Karpas-422 (cell line): ENCODE measurements around the gene CFAP73. TPM values are rescaled to one million over a fixed set of nuclear protein-coding genes. Genes with fewer than 3 reads are reported as not detected.
A peak's percentile ranks its signal among the peaks of the same experiment; 100 is the strongest.

ENCODE experiments used
- DNase-seq: peaks from one replicate; pipeline ENCODE4 v3.0.0-alpha.2; 2015
- H2AFZ ChIP-seq: fragments of 200-600 bp; sonication (generic); 2 replicates; pipeline ENCODE4 v1.6.1; 2014; ENCODE audit warnings: antibody characterized with exemption, low read length, mixed read lengths
- H3K27ac ChIP-seq: fragments of 200-600 bp; sonication (generic); 2 replicates; pipeline ENCODE4 v1.5.1; 2014; ENCODE audit warnings: mild to moderate bottlenecking, low read length, moderate library complexity
- H3K27me3 ChIP-seq: fragments of 200-600 bp; sonication (generic); 2 replicates; pipeline ENCODE4 v1.6.1; 2014; ENCODE audit warnings: low read length, mixed read lengths
- H3K36me3 ChIP-seq: fragments of 200-600 bp; sonication (generic); 2 replicates; pipeline ENCODE4 v1.6.1; 2014; ENCODE audit warnings: low read length, mixed read lengths; ENCODE audit not compliant: insufficient read depth
- H3K4me1 ChIP-seq: fragments of 200-600 bp; sonication (generic); 2 replicates; pipeline ENCODE4 v1.6.1; 2014; ENCODE audit warnings: mild to moderate bottlenecking, low read length, mixed read lengths
- H3K4me2 ChIP-seq: fragments of 200-600 bp; sonication (generic); 2 replicates; pipeline ENCODE4 v1.6.1; 2014; ENCODE audit warnings: low read length, low read depth, mild to moderate bottlenecking; ENCODE audit not compliant: poor library complexity, severe bottlenecking
- H3K4me3 ChIP-seq: fragments of 200-600 bp; sonication (generic); 2 replicates; pipeline ENCODE4 v1.5.1; 2014; ENCODE audit warnings: mild to moderate bottlenecking, antibody characterized with exemption, low read length, mixed read lengths
- H3K79me2 ChIP-seq: fragments of 200-600 bp; sonication (generic); 2 replicates; pipeline ENCODE4 v1.6.1; 2014; ENCODE audit warnings: mild to moderate bottlenecking, low read length, mixed read lengths
- H3K9ac ChIP-seq: fragments of 200-600 bp; sonication (generic); 2 replicates; pipeline ENCODE4 v1.6.0; 2014; ENCODE audit warnings: low read length
- H3K9me2 ChIP-seq: fragments of 200-600 bp; sonication (generic), shearing (Covaris generic); replicated peaks from 2 replicates; pipeline ENCODE4 v1.6.0; 2014; ENCODE audit warnings: mild to moderate bottlenecking, low read length, moderate library complexity; ENCODE audit not compliant: insufficient read depth
- H3K9me3 ChIP-seq: fragments of 300-700, 200-600 bp; sonication (generic); 2 replicates; pipeline ENCODE4 v1.6.1; 2014; ENCODE audit warnings: low read length, mixed read lengths
- H4K20me1 ChIP-seq: fragments of 200-600 bp; sonication (generic); 2 replicates; pipeline ENCODE4 v1.6.1; 2014; ENCODE audit warnings: mild to moderate bottlenecking, antibody characterized with exemption, low read length, low read depth; ENCODE audit not compliant: insufficient read depth
- total RNA-seq: library from RNA; depleted of rRNA; stranded (reverse); fragments of >200 nt; shearing (Covaris generic); gene quantifications from 2 replicates; pipeline ENCODE4 v1.2.3, GENCODE V29; 2014; ENCODE audit warnings: low replicate concordance

CFAP73 gene
- total RNA-seq, 1 experiment from 2014 or later: not detected

GRCh38 chr12:113159937-113160336, 10.4 kb downstream of the CFAP73 start:
- Histone ChIP-seq H3K4me1 (peaks cover 13% of the 10 kb centered on the region), H3K4me2 (no peak overlapping the region)

DNA sequence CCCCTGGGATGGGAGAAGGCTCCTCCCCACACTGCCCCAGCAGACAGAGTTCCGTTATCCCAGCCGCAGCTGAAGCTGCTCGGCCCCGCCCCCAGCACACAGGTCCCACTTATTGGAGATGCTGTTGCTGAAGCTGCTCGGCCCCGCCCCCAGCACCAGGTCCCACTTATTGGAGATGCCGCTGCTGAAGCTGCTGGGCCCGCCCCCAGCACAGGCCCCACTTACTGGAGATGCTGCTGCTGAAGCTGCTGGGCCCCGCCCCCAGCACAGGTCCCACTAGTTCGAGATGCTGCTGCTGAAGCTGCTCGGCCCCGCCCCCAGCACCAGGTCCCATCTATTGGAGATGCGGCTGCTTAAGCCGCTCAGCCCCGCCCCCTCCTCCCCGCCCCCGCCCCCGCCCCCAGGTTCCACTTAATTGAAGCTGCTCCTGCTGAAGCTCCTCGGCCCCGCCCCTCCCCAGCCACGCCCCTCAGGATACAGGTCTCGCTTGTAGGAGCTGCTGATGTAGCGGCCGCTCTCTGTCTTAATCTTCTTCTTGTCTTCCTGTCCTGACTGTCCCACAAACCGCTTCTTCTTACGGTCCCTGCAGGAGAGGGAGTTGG, 12.0 kb downstream of the CFAP73 start:
- Histone ChIP-seq H3K9me3 (no peaks in the 10 kb centered on the region), H3K4me3 (no peak overlapping the region), H3K9ac (no peak overlapping the region), H2AFZ (no peak overlapping the region), H3K27me3 (no peaks in the 10 kb centered on the region), H3K9me2 (no peaks in the 10 kb centered on the region), H3K36me3 (peaks cover 31% of the 10 kb centered on the region), H3K4me2 (peak overlapping the region; percentile 20), H3K27ac (no peak overlapping the region), H3K4me1 (peaks cover 13% of the 10 kb centered on the region), H3K79me2 (0 out of 2 replicates have a peak, but pooled peaks cover 6% of the 10 kb centered on the region), H4K20me1 (peaks cover 30% of the 10 kb centered on the region)
- DNase-seq: peak; percentile 99

More at GRCh38 chr12:113159937-113160336, 10.4 kb downstream of the CFAP73 start:
- Histone ChIP-seq H3K27me3 (no peaks in the 10 kb centered on the region), H3K9me2 (no peaks in the 10 kb centered on the region), H4K20me1 (peaks cover 30% of the 10 kb centered on the region), H3K79me2 (0 out of 2 replicates have a peak, but pooled peaks cover 6% of the 10 kb centered on the region), H3K27ac (no peak overlapping the region), H2AFZ (no peak overlapping the region), H3K9me3 (no peaks in the 10 kb centered on the region), H3K9ac (no peak overlapping the region), H3K4me3 (no peak overlapping the region), H3K36me3 (peaks cover 31% of the 10 kb centered on the region)
- DNase-seq: no peak

DNA sequence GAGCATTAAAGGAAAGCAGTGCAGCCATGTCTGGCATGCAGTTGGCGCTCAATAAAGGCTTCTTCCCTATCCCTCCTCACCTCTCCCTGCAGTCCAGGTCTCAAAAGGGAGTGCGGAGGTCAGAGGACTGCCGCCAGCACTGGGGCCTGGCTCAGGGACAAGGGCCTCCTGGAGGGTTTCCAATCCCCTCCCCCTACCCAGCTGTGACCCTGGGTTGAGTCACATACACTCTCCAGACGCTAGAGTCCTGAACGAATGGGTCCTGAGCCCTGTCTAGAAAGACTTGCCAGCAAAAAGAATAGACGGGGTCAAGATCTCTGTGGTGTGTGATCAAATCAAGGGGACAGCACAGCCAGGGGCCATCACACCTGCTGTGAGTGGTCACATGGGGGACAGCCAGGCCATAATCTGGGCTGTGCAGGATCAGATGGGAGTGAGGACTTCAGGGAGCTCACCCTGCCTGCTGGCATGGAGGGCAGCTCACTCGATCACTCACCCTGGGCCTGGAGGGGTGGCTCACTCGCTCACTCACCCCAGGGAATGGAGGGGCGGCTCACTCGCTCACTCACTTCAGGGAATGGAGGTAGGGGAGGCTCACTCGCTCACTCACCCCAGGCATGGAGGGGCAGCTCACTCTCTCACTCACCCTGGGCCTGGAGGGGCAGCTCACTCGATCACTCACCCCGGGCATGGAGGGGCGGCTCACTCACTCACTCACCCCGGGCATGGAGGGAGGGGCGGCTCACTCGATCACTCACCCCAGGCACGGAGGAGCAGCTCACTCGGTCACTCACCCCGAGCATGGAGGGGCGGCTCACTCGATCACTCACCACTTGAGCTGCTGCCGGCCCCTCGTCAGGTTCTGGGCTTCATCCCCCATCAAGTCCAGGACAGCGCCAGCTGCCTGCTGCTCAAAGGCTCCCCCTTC, 12.8 kb downstream of the CFAP73 start:
- Histone ChIP-seq H3K27me3 (no peaks in the 10 kb centered on the region), H3K9me2 (no peaks in the 10 kb centered on the region), H3K4me1 (peaks cover 13% of the 10 kb centered on the region), H3K4me3 (no peak overlapping the region), H3K27ac (no peak overlapping the region), H3K4me2 (peak overlapping the region; percentile 20), H3K9ac (no peak overlapping the region), H3K36me3 (peaks cover 31% of the 10 kb centered on the region), H2AFZ (no peak overlapping the region), H3K79me2 (0 out of 2 replicates have a peak, but pooled peaks cover 6% of the 10 kb centered on the region), H3K9me3 (no peaks in the 10 kb centered on the region), H4K20me1 (peaks cover 30% of the 10 kb centered on the region)
- DNase-seq: peak; percentile 72

DNA sequence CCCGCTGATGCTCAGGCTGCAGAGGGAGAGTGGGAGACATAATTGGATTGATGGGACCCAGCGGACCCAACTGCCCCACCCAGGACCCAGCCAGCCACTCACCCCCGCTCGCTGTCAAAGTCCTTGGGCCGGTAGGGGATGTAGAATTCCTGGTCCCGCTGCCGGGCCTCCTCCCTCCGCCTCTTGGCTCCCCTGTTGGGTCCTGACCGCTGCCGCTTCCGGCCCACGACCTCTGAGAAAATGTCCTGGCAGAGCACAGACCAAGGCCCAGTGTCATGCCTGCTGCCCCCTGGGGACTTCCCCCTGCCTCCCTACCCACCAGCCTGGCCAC, 13.5 kb downstream of the CFAP73 start:
- Histone ChIP-seq H3K27ac (no peak overlapping the region), H3K9ac (no peak overlapping the region), H3K4me2 (no peak overlapping the region), H3K4me1 (peaks cover 13% of the 10 kb centered on the region), H3K79me2 (0 out of 2 replicates have a peak, but pooled peaks cover 6% of the 10 kb centered on the region), H3K36me3 (peaks cover 28% of the 10 kb centered on the region), H3K9me2 (no peaks in the 10 kb centered on the region), H3K9me3 (no peaks in the 10 kb centered on the region), H3K27me3 (no peaks in the 10 kb centered on the region), H4K20me1 (peaks cover 28% of the 10 kb centered on the region), H2AFZ (no peak overlapping the region), H3K4me3 (no peak overlapping the region)
- no peak for DNase-seq

DNA sequence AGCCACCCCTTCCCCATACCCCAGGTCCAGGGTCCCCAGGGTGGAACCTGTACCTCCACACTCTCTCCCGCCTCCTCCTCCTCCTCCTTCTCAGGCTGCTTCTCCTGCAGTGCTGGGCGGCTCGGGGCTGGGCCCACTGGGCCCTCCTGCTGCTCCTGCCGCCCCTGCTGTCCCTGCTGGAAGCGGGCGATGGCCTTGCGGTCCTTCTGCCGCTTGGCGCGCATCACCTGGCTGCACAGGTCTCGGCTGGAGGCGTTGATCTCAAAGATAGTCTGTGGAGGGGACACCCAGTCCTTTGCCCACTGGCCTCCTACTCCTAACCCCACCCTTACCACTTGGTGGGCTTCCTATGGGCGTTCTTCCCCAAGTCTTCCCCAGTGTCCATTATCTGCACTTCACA, 14.5 kb downstream of the CFAP73 start:
- Histone ChIP-seq H3K9me2 (no peaks in the 10 kb centered on the region), H3K4me1 (peaks cover 13% of the 10 kb centered on the region), H3K9ac (no peak overlapping the region), H3K36me3 (peaks cover 19% of the 10 kb centered on the region), H3K4me3 (no peak overlapping the region), H3K27ac (no peak overlapping the region), H3K9me3 (no peaks in the 10 kb centered on the region), H3K27me3 (no peaks in the 10 kb centered on the region), H3K79me2 (0 out of 2 replicates have a peak, but pooled peaks cover 6% of the 10 kb centered on the region), H3K4me2 (no peak overlapping the region), H4K20me1 (peaks cover 26% of the 10 kb centered on the region), H2AFZ (no peak overlapping the region)
- DNase-seq: no peak

- DNase-seq: no peak
- Histone ChIP-seq H3K9me2 (no peaks in the 10 kb centered on the region), H2AFZ (no peak overlapping the region), H3K4me1 (peaks cover 13% of the 10 kb centered on the region), H3K4me2 (no peak overlapping the region), H3K27ac (no peak overlapping the region), H3K4me3 (no peak overlapping the region), H3K36me3 (peaks cover 5% of the 10 kb centered on the region), H3K9ac (no peak overlapping the region), H3K79me2 (no peaks in the 10 kb centered on the region), H3K27me3 (no peaks in the 10 kb centered on the region), H4K20me1 (peaks cover 14% of the 10 kb centered on the region), H3K9me3 (no peaks in the 10 kb centered on the region)
Measured at GRCh38 chr12:113165521-113166450, 16.3 kb downstream of the CFAP73 start.

DNA sequence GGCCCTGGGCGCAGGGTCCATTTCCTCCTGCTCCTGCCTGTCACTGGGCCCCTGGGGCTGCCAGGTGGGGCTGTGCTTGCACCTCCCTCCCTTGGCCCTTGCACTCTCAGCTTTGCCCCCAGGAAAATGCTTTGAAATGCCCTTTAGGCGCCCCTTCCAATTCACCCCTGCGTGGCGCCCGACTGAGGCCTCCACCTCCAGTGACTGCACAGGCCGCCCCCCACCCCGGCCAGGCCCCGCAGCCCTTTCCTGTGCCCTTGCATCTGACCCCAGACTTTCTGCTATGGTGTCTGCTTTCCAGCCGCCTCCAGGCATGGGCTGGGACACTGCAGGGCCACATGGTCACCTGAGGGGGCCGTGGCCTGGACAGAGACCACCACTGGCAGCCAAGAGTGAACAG, 18.3 kb downstream of the CFAP73 start:
- H3K4me2 ChIP-seq: no peak overlapping the region
- no peak overlapping the region for H3K4me3 ChIP-seq
- no peaks in the 10 kb centered on the region for H3K27me3 ChIP-seq
- peaks cover 4% of the 10 kb centered on the region; the same call in 1 of the 2 replicates for H4K20me1 ChIP-seq
- no peaks in the 10 kb centered on the region for H3K9me2 ChIP-seq
- H3K79me2 ChIP-seq: peaks cover 7% of the 10 kb centered on the region; the same call in 1 of the 2 replicates
- no peak overlapping the region for H2AFZ ChIP-seq
- no peak overlapping the region for H3K9ac ChIP-seq
- no peaks in the 10 kb centered on the region for H3K9me3 ChIP-seq
- no peaks in the 10 kb centered on the region for H3K4me1 ChIP-seq
- DNase-seq: no peak
- no peak overlapping the region for H3K27ac ChIP-seq
- peaks cover 24% of the 10 kb centered on the region for H3K36me3 ChIP-seq
